Neural cell (in vitro differentiated cells): ENCODE data around the gene MYOCD.

Experiments used
- EP300 ChIP-seq: fragments of 450-650 bp; conservative IDR thresholded peaks from 2 replicates; pipeline ENCODE4 v1.6.1; 2014; ENCODE audit warnings: antibody characterized with exemption, mild to moderate bottlenecking, moderate library complexity; ENCODE audit not compliant: poor library complexity, severe bottlenecking
- EZH2 ChIP-seq: fragments of 200-600, 300-800 bp; shearing (Covaris generic), sonication (generic); IDR thresholded peaks from 2 replicates; pipeline ENCODE4 v1.6.1; 2014; ENCODE audit warnings: antibody characterized with exemption, low read length, borderline replicate concordance, mild to moderate bottlenecking; ENCODE audit not compliant: insufficient read depth, poor library complexity, severe bottlenecking
- RAD21 ChIP-seq: fragments of 450-650 bp; conservative IDR thresholded peaks from 2 replicates; pipeline ENCODE4 v1.6.1; 2014; ENCODE audit warnings: antibody characterized with exemption, mild to moderate bottlenecking, moderate library complexity
- TAF1 ChIP-seq: IDR thresholded peaks from 2 replicates; pipeline ENCODE4 v1.6.1; 2012; ENCODE audit warnings: low read depth
- TF ChIP-seq, protein P1 (sequence below): fragments of 450-650 bp; IDR thresholded peaks from 2 replicates; pipeline ENCODE4 v1.5.1; 2014; ENCODE audit warnings: antibody characterized with exemption, mild to moderate bottlenecking, moderate library complexity; ENCODE audit not compliant: poor library complexity, severe bottlenecking
- TF ChIP-seq, protein P2 (sequence below): IDR thresholded peaks from 2 replicates; pipeline ENCODE4 v1.6.1; 2012; ENCODE audit warnings: borderline replicate concordance

DNA sequence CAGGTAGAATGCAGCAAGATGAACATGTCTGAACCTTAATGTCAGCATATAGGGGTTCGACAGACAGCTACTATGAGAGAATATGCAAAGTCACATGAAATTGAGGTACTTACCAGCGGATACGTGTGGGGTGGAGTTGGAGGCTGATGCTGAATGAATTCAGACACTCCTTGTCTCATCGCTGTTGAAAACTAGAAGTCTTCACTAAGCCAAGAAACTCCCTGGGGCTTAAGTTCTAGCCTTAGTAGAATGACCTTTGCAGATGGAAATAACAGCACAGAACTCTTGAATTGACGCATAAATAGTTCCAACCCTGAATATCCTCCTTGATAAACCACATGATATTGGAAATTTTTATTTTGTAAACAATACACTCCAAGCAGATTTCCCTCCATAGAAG lies 32.9 kb upstream of the MYOCD start:
- no peak for TF ChIP-seq TAF1
- TF ChIP-seq EZH2, result no peak
- TF ChIP-seq, protein P1, sequence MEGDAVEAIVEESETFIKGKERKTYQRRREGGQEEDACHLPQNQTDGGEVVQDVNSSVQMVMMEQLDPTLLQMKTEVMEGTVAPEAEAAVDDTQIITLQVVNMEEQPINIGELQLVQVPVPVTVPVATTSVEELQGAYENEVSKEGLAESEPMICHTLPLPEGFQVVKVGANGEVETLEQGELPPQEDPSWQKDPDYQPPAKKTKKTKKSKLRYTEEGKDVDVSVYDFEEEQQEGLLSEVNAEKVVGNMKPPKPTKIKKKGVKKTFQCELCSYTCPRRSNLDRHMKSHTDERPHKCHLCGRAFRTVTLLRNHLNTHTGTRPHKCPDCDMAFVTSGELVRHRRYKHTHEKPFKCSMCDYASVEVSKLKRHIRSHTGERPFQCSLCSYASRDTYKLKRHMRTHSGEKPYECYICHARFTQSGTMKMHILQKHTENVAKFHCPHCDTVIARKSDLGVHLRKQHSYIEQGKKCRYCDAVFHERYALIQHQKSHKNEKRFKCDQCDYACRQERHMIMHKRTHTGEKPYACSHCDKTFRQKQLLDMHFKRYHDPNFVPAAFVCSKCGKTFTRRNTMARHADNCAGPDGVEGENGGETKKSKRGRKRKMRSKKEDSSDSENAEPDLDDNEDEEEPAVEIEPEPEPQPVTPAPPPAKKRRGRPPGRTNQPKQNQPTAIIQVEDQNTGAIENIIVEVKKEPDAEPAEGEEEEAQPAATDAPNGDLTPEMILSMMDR, result no peak
- TF ChIP-seq, protein P2, sequence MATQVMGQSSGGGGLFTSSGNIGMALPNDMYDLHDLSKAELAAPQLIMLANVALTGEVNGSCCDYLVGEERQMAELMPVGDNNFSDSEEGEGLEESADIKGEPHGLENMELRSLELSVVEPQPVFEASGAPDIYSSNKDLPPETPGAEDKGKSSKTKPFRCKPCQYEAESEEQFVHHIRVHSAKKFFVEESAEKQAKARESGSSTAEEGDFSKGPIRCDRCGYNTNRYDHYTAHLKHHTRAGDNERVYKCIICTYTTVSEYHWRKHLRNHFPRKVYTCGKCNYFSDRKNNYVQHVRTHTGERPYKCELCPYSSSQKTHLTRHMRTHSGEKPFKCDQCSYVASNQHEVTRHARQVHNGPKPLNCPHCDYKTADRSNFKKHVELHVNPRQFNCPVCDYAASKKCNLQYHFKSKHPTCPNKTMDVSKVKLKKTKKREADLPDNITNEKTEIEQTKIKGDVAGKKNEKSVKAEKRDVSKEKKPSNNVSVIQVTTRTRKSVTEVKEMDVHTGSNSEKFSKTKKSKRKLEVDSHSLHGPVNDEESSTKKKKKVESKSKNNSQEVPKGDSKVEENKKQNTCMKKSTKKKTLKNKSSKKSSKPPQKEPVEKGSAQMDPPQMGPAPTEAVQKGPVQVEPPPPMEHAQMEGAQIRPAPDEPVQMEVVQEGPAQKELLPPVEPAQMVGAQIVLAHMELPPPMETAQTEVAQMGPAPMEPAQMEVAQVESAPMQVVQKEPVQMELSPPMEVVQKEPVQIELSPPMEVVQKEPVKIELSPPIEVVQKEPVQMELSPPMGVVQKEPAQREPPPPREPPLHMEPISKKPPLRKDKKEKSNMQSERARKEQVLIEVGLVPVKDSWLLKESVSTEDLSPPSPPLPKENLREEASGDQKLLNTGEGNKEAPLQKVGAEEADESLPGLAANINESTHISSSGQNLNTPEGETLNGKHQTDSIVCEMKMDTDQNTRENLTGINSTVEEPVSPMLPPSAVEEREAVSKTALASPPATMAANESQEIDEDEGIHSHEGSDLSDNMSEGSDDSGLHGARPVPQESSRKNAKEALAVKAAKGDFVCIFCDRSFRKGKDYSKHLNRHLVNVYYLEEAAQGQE, result no peak
- TF ChIP-seq EP300, result no peak
- TF ChIP-seq RAD21, result no peak
